Activated CD4-positive, CD25-positive, alpha-beta regulatory T cell treated with anti-CD3 and anti-CD28 coated beads, Interleukin-2, amount 50 U/mL, for 24 hours (primary cell): ENCODE data around the gene GOLT1B.
"Not testable (repeated sequence)": the region's sequence is repeated elsewhere in the genome, so short reads cannot be mapped to it uniquely, and the experiment has no call there.

Experiments
- ATAC-seq, 2 donors: fragments of 150-1000 bp; cut with Tn5 transposase; one replicate each; pipeline ENCODE4 v1.10.0; 2021; ENCODE audit warnings: mild to moderate bottlenecking in 1 of 2, moderate library complexity in 1 of 2

Gene GOLT1B

GRCh38 chr12:21501258-21502163 is at the start of gene GOLT1B, which contains the start of gene RECQL:
TSS of gene GOLT1B (plus strand) at chr12:21501789. CDS start at chr12:21501924, 135 bp downstream.
TSS of gene RECQL (minus strand) at chr12:21501635. CDS start at chr12:21499570, 2,065 bp downstream.
- peak; percentile 98 to 99 for ATAC-seq

- ATAC-seq, result peak; percentile 52 to 65
These were observed 48.2 kb upstream of the GOLT1B start for GRCh38 chr12:21453312-21453852.

GRCh38 chr12:21456291-21456780 is 45.3 kb upstream of the GOLT1B start:
- ATAC-seq, result peak; percentile 78 to 80

GRCh38 chr12:21459474-21459873 is 42.1 kb upstream of the GOLT1B start:
- no peak for ATAC-seq

- ATAC-seq, result not testable (repeated sequence)
These were observed 34.3 kb upstream of the GOLT1B start for GRCh38 chr12:21467334-21467733.

GRCh38 chr12:21471294-21471693 is 30.3 kb upstream of the GOLT1B start:
- no peak for ATAC-seq

GRCh38 chr12:21472197-21472823 is 29.3 kb upstream of the GOLT1B start:
- no peak for ATAC-seq

- ATAC-seq, result no peak
These were observed 26.0 kb upstream of the GOLT1B start for GRCh38 chr12:21475552-21475951.

GRCh38 chr12:21476949-21477348 is 24.6 kb upstream of the GOLT1B start:
- peak; percentile 72 to 85 for ATAC-seq

- ATAC-seq, result no peak
These were observed 22.7 kb upstream of the GOLT1B start for GRCh38 chr12:21478756-21479455.

GRCh38 chr12:21483531-21483930 is 18.1 kb upstream of the GOLT1B start:
- no peak for ATAC-seq

GRCh38 chr12:21485998-21486397 is 15.6 kb upstream of the GOLT1B start:
- no peak for ATAC-seq

GRCh38 chr12:21499765-21500164 is 1.8 kb upstream of the GOLT1B start:
- ATAC-seq, result no peak

- no peak for ATAC-seq
These were observed 767 bp upstream of the GOLT1B start for GRCh38 chr12:21500786-21501257.

GRCh38 chr12:21502164-21502496 is 541 bp downstream of the GOLT1B start:
- peak in 1 of 2 donors; percentile 8 for ATAC-seq

GRCh38 chr12:21502872-21503271 is 1.3 kb downstream of the GOLT1B start:
- ATAC-seq, result no peak

GRCh38 chr12:21505888-21506287 is 4.3 kb downstream of the GOLT1B start:
- no peak for ATAC-seq

- ATAC-seq, result no peak
These were observed 6.3 kb downstream of the GOLT1B start for GRCh38 chr12:21507849-21508248.

- peak; percentile 58 to 87 for ATAC-seq
These were observed 8.2 kb downstream of the GOLT1B start for GRCh38 chr12:21509768-21510167.

GRCh38 chr12:21516281-21516680 is 14.7 kb downstream of the GOLT1B start:
- no peak for ATAC-seq

GRCh38 chr12:21518451-21518850 is 16.9 kb downstream of the GOLT1B start:
- no peak for ATAC-seq

GRCh38 chr12:21521541-21521940 is 20.0 kb downstream of the GOLT1B start:
- no peak for ATAC-seq

- no peak for ATAC-seq
These were observed 21.6 kb downstream of the GOLT1B start for GRCh38 chr12:21523148-21523547.
